Gastroesophageal sphincter (tissue), 4 donors: Measurements from ENCODE around the gene NCF2. TPM values are rescaled to one million over a fixed set of nuclear protein-coding genes. Genes with fewer than 3 reads are reported as not detected.
A peak's percentile ranks its signal among the peaks of the same experiment; 100 is the strongest.
"Not testable (repeated sequence)": the region's sequence is repeated elsewhere in the genome, so short reads cannot be mapped to it uniquely, and the experiment has no call there.

Experiments
- ATAC-seq: fragments of 150-250 bp; one replicate; pipeline ENCODE4 v1.9.1; 2016; ENCODE audit warnings: mild to moderate bottlenecking, moderate library complexity
- H3K27ac ChIP-seq, 4 donors: fragments of 200-600 bp; sonication (generic) in 3 of 4; 1 replicate in 3 of 4; 2 replicates in 1 of 4; pipeline ENCODE4 v1.5.1; 2016 to 2019
- H3K27me3 ChIP-seq: fragments of 200-600 bp; sonication (generic); one replicate; pipeline ENCODE4 v1.5.1; 2019
- H3K36me3 ChIP-seq, 2 donors: fragments of 200-600 bp; sonication (generic); one replicate each; pipeline ENCODE4 v1.5.1; 2019; ENCODE audit warnings: control low read depth in 1 of 2
- H3K4me1 ChIP-seq, 3 donors: fragments of 200-600 bp; sonication (generic); 1 replicate in 2 of 3; 2 replicates in 1 of 3; pipeline ENCODE4 v1.5.1; 2016 to 2019; ENCODE audit warnings: control low read depth in 2 of 3
- H3K4me3 ChIP-seq, 2 donors: fragments of 200-600 bp; sonication (generic); one replicate each; pipeline ENCODE4 v1.5.1; 2019; ENCODE audit warnings: mild to moderate bottlenecking in 1 of 2, moderate library complexity in 1 of 2
- H3K9me3 ChIP-seq, 3 donors: fragments of 200-600 bp; sonication (generic); one replicate each; pipeline ENCODE4 v1.5.1; 2017 to 2019; ENCODE audit warnings: control low read depth in 2 of 3
- EP300 ChIP-seq: sonication (generic); formaldehyde crosslinking; IDR thresholded peaks from one replicate; pipeline ENCODE4 v1.6.1; 2017; ENCODE audit warnings: antibody characterized with exemption, mild to moderate bottlenecking
- POLR2A ChIP-seq, 2 donors: fragments of 450-650 bp; IDR thresholded peaks; one replicate each; pipeline ENCODE4 v1.6.1; 2017; ENCODE audit warnings: antibody characterized with exemption in 2 of 2, mild to moderate bottlenecking in 2 of 2, moderate library complexity in 1 of 2
- POLR2AphosphoS5 ChIP-seq: sonication (generic); formaldehyde crosslinking; IDR thresholded peaks from one replicate; pipeline ENCODE4 v1.6.1; 2017; ENCODE audit warnings: antibody characterized with exemption
- WGBS, 2 donors: methylation state at CpG; one replicate each; pipeline ENCODE4 v1.1.5; 2018; ENCODE audit warnings: low coverage in 1 of 2; 5-methylcytosine and 5-hydroxymethylcytosine counted together
- total RNA-seq, 4 donors: library from RNA; depleted of rRNA; stranded (reverse); fragments of >200 nt; gene quantifications; one replicate each; pipeline ENCODE4 v1.1.0, GENCODE V29; 2016
- TF ChIP-seq, protein P1 (sequence below), 4 experiments: fragments of 200-600 bp in 2 of 4; fragments of 450-650 bp in 2 of 4; sonication (generic) in 1 of 4; IDR thresholded peaks; one replicate each; pipeline ENCODE4 v1.5.1; 2017 to 2019; ENCODE audit warnings: antibody characterized with exemption in 4 of 4, mild to moderate bottlenecking in 2 of 4, moderate library complexity in 2 of 4

Gene NCF2
- total RNA-seq, 4 donors from 2014 or later, result 3.7 to 22.0 (median 13.8) TPM

DNA sequence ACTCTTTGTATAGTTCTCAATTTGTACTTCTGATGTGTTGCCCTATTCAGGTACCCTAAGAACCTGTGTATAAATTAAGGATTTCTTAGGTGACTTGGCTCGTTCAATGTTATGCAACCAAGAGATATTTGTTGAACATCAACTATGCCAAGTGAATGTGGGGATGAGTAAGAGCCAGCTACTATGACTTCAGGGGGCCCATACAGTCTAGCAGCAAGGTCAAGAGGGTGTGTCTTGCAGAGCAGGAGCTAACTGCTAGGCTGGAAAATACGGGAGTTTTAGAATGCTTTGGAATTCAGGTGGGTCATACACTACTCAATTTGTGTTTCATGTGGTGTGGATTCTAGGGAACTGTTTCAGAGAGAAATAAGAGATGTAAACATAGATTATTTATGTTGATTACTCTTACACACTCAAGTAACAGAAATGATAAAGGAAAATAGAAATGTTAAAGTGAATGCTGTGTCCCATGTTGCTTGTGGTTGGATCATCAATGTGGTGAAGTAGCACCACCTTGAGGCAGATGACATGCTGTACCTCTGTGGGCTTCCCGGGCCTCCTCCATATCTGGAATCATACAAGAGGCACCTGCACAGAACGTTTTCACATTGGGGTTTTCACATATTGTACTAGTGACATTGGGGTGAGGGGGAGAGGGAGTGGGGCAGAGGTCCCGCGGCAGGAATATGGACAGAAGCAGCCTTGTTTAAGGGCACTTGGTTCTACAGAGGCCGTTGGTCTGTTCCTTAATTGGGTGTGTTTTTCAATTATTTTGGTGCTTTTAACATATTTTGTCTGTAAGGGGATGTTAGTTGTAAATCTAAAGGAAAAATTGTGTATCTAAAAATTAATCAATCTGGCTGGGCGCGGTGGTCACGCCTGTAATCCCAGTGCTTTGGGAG, 32.9 kb upstream of the NCF2 start:
- ATAC-seq, result peak; percentile 83
- H3K27ac ChIP-seq, result peak overlapping the region in 3 of 4 donors; percentile 20 to 67 (median 25)
- TF ChIP-seq POLR2A (IDR thresholded peaks at IDR 0.05) (no peak), EP300 (no peak), POLR2AphosphoS5 (peak; percentile 10)
- TF ChIP-seq, protein P1, sequence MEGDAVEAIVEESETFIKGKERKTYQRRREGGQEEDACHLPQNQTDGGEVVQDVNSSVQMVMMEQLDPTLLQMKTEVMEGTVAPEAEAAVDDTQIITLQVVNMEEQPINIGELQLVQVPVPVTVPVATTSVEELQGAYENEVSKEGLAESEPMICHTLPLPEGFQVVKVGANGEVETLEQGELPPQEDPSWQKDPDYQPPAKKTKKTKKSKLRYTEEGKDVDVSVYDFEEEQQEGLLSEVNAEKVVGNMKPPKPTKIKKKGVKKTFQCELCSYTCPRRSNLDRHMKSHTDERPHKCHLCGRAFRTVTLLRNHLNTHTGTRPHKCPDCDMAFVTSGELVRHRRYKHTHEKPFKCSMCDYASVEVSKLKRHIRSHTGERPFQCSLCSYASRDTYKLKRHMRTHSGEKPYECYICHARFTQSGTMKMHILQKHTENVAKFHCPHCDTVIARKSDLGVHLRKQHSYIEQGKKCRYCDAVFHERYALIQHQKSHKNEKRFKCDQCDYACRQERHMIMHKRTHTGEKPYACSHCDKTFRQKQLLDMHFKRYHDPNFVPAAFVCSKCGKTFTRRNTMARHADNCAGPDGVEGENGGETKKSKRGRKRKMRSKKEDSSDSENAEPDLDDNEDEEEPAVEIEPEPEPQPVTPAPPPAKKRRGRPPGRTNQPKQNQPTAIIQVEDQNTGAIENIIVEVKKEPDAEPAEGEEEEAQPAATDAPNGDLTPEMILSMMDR (IDR thresholded peaks at IDR 0.05), result peak in 3 of 4 experiments; percentile 27 to 62 (median 59)
- H3K4me1 ChIP-seq, result peaks cover 13 to 43% (median 18%) of the 10 kb centered on the region in 3 donors
- H3K4me3 ChIP-seq, result no peak overlapping the region
- peaks cover 0 to 42% of the 10 kb centered on the region in 2 donors for H3K36me3 ChIP-seq
- no peaks in the 10 kb centered on the region for H3K27me3 ChIP-seq
- H3K9me3 ChIP-seq, result no peaks in the 10 kb centered on the region
- WGBS, 2 donors, result 45 to 58% methylated on average over 6 to 9 of the region's 10 CpGs

DNA sequence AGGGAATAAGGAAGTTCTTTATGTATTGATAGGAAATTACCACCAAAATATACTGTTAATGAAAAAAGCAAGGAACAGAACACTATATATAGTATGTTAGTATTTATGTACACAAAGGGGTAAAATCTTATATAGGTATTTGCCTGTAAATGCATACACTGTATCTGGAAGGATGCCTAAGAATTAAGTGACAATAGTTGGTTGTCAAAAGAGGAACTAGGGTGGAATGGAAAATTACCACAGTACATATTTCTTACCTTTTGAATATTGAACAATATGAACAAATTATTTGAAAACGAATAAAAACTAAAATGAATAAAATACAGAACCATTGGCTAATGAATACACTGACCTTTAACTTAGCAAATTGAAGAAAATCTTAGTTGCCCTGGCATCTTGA, 31.8 kb upstream of the NCF2 start:
- 61 to 67% methylated on average over 1 of the region's 1 CpG for WGBS, 2 donors
- TF ChIP-seq POLR2AphosphoS5 (no peak), EP300 (no peak), POLR2A (IDR thresholded peaks at IDR 0.05) (no peak)
- TF ChIP-seq, protein P1 (IDR thresholded peaks at IDR 0.05), result no peak
- Histone ChIP-seq H3K9me3 (no peaks in the 10 kb centered on the region), H3K4me3 (no peak overlapping the region), H3K4me1 (peaks cover 10 to 33% (median 16%) of the 10 kb centered on the region in 3 donors), H3K27ac (no peak overlapping the region), H3K27me3 (no peaks in the 10 kb centered on the region), H3K36me3 (peaks cover 0 to 33% of the 10 kb centered on the region in 2 donors)
- ATAC-seq, result no peak

DNA sequence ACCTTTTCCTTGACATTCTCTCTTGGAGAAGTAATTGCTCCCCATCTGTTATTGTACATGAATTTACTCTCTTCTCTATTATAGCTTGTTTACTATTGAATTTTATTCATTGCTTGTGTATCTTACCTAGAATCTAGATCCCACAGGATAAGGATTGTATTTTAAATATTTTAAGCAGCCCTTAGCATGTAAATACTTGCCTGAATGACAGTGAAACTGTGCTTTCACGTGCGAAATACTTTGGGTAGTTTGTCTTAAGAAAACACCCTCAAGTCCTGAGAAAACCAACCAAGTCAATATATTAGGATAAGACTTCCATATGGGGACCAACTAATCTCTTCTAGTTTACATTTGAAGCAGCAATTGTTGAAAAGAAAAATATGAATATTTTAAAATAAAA, 30.1 kb upstream of the NCF2 start:
- WGBS, 2 donors, result 60 to 86% methylated on average over 2 of the region's 2 CpGs
- Histone ChIP-seq H3K27ac (no peak overlapping the region), H3K9me3 (no peaks in the 10 kb centered on the region), H3K36me3 (peaks cover 0 to 22% of the 10 kb centered on the region in 2 donors), H3K27me3 (no peaks in the 10 kb centered on the region), H3K4me1 (peaks cover 0 to 16% (median 4%) of the 10 kb centered on the region in 3 donors), H3K4me3 (no peak overlapping the region)
- no peak for ATAC-seq
- no peak for TF ChIP-seq POLR2A (IDR thresholded peaks at IDR 0.05)
- TF ChIP-seq, protein P1 (IDR thresholded peaks at IDR 0.05), result no peak
- no peak for TF ChIP-seq EP300
- no peak for TF ChIP-seq POLR2AphosphoS5

DNA sequence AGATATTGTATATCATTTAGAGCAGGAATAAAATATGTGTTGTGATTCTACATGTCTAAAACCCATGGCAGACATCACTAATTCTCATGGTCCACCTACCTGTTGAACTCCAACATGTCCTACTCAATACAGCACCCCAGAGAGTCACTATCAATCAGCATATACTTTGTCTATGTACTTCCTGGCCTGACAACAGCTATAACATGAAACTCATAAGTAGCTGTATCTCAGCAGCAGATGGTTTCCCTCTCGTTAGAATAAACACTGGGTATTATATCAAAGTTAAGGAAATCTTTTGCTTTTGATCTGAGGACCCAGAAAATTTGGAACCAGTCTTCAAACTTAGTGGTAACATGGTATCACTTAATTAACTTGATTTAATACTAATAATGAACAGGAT, 29.5 kb upstream of the NCF2 start:
- no peaks in the 10 kb centered on the region for H3K27me3 ChIP-seq
- H3K4me1 ChIP-seq, result peaks cover 0 to 11% (median 4%) of the 10 kb centered on the region in 3 donors
- no peaks in the 10 kb centered on the region for H3K9me3 ChIP-seq
- peaks cover 0 to 17% of the 10 kb centered on the region in 2 donors for H3K36me3 ChIP-seq
- no peak for ATAC-seq
- WGBS, 2 donors, result 82 to 83% methylated on average over 1 of the region's 1 CpG
- TF ChIP-seq POLR2A (IDR thresholded peaks at IDR 0.05), result no peak
- TF ChIP-seq POLR2AphosphoS5, result no peak
- no peak for TF ChIP-seq EP300
- TF ChIP-seq, protein P1 (IDR thresholded peaks at IDR 0.05), result no peak
- H3K4me3 ChIP-seq, result no peak overlapping the region
- H3K27ac ChIP-seq, result no peak overlapping the region

DNA sequence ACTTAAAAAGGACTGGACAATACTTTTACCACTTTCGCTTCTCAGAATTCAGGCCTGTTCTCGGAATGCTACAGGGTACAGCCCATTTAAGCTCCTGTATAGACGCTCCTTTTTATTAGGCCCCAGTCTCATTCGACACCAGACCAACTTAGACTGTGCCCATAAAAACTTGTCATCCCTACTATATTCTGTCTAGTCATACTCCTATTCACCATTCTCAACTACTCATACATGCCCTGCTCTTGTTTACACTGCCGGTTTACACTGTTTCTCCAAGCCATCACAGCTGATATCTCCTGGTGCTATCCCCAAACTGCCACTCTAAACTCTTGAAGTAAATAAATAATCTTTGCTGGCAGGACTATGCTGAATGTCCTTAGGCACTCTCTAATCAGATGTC, 27.9 kb upstream of the NCF2 start:
- not testable (repeated sequence) for H3K9me3 ChIP-seq, H3K36me3 ChIP-seq, H3K27me3 ChIP-seq, H3K27ac ChIP-seq, ATAC-seq, H3K4me1 ChIP-seq, H3K4me3 ChIP-seq
- WGBS, 2 donors, result 88 to 93% methylated on average over 5 of the region's 5 CpGs

DNA sequence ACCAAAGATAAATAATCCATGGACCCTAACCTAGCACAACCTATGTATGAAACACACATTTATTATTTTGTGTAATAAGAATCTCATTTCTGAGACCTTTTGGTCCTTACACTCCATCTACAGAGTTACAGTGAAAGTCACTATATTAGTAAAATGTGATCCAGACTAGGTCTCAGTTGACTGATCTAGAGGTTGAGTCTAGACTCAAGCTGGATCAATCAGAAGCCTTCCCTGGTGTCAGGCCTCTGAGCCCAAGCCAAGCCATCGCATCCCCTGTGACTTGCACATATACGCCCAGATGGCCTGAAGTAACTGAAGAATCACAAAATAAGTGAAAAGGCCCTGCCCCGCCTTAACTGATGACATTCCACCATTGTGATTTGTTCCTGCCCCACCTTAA, 22.7 kb upstream of the NCF2 start:
- not testable (repeated sequence) for ATAC-seq, H3K36me3 ChIP-seq
- WGBS, 2 donors, result 70 to 90% methylated on average over 2 of the region's 3 CpGs

More for the DNA sequence above, 22.7 kb upstream of the NCF2 start:
- not testable (repeated sequence) for H3K27me3 ChIP-seq, H3K27ac ChIP-seq, H3K9me3 ChIP-seq, H3K4me3 ChIP-seq
- peaks cover 3 to 29% (median 9%) of the 10 kb centered on the region in 3 donors for H3K4me1 ChIP-seq
